ENCODE results near the gene ASPA.
"Not testable (repeated sequence)": the region's sequence is repeated elsewhere in the genome, so short reads cannot be mapped to it uniquely, and the experiment has no call there.

Gene ASPA

DNA sequence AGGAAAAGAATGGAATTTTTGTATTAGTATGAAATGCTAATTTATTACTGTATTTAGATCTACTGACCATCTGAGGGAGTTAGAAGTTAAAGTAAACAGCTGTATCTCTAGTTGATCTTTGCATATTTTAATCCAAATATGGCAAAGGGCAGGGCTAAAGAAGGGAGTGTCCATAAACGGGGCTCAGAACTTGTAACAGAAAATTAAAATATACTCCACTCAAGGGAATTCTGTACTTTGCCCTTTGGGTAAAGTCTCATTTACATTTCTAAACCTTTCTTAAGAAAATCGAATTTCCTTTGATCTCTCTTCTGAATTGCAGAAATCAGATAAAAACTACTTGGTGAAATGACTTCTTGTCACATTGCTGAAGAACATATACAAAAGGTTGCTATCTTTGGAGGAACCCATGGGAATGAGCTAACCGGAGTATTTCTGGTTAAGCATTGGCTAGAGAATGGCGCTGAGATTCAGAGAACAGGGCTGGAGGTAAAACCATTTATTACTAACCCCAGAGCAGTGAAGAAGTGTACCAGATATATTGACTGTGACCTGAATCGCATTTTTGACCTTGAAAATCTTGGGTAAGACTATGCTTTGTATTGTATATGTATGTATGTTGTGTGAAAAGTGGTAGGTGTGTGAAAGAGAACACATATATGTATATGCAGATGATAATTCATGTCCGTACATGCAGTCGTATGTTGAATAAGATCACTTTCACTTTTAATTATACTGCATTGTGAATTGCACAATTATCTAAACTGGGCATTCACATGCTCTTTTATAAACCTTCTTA is at the start of gene ASPA:
Gene ASPA, plus strand, starts transcription at position 186 of the 799 bp plus-strand sequence. Its CDS starts 163 bp downstream, at position 349.
- TF ChIP-seq, protein P1, sequence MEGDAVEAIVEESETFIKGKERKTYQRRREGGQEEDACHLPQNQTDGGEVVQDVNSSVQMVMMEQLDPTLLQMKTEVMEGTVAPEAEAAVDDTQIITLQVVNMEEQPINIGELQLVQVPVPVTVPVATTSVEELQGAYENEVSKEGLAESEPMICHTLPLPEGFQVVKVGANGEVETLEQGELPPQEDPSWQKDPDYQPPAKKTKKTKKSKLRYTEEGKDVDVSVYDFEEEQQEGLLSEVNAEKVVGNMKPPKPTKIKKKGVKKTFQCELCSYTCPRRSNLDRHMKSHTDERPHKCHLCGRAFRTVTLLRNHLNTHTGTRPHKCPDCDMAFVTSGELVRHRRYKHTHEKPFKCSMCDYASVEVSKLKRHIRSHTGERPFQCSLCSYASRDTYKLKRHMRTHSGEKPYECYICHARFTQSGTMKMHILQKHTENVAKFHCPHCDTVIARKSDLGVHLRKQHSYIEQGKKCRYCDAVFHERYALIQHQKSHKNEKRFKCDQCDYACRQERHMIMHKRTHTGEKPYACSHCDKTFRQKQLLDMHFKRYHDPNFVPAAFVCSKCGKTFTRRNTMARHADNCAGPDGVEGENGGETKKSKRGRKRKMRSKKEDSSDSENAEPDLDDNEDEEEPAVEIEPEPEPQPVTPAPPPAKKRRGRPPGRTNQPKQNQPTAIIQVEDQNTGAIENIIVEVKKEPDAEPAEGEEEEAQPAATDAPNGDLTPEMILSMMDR (IDR thresholded peaks at IDR 0.05), result no peak
- no peak for DNase-seq (ENCODE audit: low spot score)
- H3K4me3 ChIP-seq, result peak within 1 kb of the TSS; percentile 62
- peak within 1 kb of the TSS in 1 of 2 donors; percentile 59 for H3K27ac ChIP-seq

DNA sequence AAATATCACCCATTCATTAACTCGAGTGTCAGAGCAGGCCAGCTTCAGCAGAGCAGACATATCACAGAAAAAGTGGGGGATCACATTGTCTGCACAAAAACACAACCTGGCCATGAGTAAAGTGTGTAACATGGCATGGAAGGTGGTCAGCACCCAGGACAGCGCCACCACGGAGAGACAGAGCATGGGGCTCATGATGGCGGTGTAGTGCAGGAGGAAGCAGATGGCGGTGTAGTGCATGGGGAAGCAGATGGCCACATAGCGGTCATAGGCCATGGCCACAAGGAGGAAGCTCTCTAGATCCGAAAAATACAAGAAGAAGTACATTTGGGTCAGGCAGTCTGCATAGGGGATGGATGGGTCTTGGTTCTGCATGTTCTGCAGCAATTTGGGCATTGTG is 42.6 kb upstream of the ASPA start:
- not testable (repeated sequence) for H3K27ac ChIP-seq; DNase-seq (ENCODE audit: low spot score); H3K4me3 ChIP-seq

DNA sequence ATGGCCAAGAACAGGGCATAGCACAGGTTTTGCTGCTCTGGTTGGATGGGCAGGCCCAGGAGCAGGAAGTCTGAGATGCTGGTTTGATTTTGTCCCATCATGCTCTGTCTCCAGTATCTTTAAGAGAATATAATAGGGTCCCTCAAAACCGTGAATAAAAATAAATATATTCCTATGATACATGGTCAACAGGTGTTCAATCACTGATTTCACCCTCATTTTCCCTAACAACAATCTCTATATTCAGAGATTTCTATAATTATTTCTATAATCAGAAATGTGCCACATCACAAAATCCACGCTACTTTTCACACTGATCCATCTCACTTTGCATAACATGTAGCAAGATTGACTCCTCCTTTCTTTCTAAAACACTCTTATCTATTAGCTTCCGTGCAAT is 42.1 kb upstream of the ASPA start, which contains the start of gene OR1E2:
Gene OR1E2, minus strand, starts transcription at position 101 of the 400 bp plus-strand sequence. Its CDS starts 0 bp downstream, at position 101.
- TF ChIP-seq, protein P1 (IDR thresholded peaks at IDR 0.05), result no peak
- Histone ChIP-seq H3K27ac (no peak within 1 kb of the TSS), H3K4me3 (no peak within 1 kb of the TSS)
- DNase-seq (ENCODE audit: low spot score), result no peak

DNA sequence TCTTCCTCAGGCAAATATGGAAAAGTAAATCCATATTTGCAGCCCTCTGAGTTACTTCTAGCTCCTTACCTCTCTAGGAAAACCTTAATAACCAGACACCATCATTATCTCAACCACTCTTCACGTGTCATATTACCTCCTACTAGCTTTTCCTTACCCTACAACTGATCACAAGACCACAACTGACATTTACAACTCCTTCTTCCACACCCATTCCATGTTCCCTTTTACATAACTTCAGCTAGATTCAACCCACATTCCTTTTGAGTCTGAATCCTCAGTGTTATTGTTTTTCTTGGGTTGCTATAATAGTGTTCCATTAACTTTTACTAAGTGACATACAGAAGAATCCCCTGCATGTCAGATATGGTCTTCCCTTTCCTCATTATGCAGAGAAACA is 37.4 kb upstream of the ASPA start:
- Histone ChIP-seq H3K4me3 (no peak overlapping the region), H3K27ac (no peak overlapping the region)
- TF ChIP-seq, protein P1 (IDR thresholded peaks at IDR 0.05), result no peak
- no peak for DNase-seq (ENCODE audit: low spot score)

DNA sequence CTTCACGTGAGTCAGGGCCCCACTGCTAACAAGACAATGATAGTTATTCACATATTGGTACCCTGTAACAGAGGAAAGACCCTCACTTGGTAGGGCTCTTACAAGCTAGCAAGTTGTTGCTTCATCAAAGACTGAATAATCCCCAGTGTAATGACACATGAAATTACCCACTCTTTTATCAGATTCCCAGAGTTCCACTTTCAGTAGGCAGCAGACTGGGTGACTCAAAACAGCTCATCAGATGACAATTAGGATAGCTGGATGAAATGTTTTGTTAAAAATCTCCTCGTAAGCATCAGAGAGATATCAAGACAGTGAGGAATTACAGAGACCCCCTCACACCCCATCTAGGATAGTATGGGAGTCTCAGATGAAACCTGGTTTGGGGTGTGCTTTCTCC is 35.3 kb upstream of the ASPA start:
- TF ChIP-seq, protein P1 (IDR thresholded peaks at IDR 0.05), result no peak
- Histone ChIP-seq H3K4me3 (no peak overlapping the region), H3K27ac (no peak overlapping the region)
- no peak for DNase-seq (ENCODE audit: low spot score)

DNA sequence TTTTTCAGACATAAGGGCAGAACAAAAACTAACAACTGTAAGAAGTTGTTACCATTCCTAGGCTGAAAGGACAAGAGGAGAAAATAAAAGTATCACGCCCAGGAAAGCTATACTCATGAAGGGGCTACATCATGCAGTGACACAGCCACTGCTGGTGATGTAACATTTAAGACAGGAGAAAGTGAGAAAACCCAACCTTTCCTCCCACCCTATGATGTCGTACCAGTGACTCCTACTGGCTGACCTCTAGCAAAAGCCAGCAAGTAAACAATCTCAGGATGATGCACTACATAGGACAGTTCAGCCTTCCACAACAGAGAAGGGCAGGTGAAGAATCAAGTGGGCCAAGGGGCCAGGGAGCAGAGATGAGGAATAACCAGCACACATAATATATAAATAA is 28.2 kb upstream of the ASPA start:
- TF ChIP-seq, protein P1 (IDR thresholded peaks at IDR 0.05), result no peak
- Histone ChIP-seq H3K4me3 (no peak overlapping the region), H3K27ac (no peak overlapping the region)
- no peak for DNase-seq (ENCODE audit: low spot score)

DNA sequence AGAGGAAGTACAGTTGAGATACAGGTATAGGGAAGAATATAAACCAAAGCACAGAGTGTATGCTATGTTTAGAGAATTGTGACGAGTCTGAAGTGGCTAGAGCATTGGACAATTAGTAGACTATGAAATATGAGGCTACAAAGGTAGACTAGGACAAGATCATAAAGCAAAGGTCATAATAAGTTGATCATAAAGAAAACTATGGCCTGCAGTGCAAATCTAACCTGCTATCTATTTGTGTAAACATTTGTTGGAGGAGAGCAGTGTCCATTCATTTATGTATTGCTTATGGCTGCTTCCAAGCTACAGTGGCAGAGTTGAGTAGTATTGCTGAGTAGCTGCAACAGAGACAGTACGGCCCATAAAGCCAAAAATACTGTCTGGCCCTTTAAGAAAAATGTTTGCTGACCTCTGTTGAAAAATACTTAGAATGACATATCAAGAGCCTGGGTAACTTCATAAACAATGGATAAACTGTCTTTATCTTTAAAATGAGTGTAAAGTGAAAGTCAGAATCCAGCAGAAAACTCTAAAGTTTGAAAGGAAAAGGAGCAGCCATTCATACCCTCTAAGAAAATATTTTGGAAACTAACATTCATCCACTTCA is 27.6 kb upstream of the ASPA start:
- no peak overlapping the region for H3K4me3 ChIP-seq
- DNase-seq (ENCODE audit: low spot score), result no peak
- no peak overlapping the region for H3K27ac ChIP-seq
- TF ChIP-seq, protein P1 (IDR thresholded peaks at IDR 0.05), result no peak

DNA sequence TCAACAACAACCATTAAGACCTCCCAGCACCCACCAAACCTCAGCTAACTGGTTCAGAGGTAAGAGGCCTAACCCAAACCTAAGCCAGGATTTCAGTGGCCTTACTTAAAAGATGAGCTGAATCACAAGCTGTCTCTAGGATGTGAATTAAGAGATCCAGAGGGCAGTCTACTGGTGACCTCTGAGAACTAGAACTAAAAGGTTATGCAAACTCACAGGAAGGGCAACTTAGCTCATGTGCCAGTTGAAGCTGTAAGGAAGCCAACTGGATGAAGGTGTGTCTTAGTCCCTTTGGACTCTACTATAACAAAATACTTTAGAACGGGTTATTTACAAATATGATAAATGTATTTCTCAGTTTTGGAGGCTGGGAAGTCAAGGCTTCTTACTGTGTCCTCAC is 9.4 kb upstream of the ASPA start:
- H3K4me3 ChIP-seq; DNase-seq (ENCODE audit: low spot score): not testable (repeated sequence)

More for the DNA sequence above, 9.4 kb upstream of the ASPA start:
- not testable (repeated sequence) for H3K27ac ChIP-seq

Data from coronary artery (tissue), 2 donors.